ENCODE results near the gene OAS2.

The OAS2 gene

GRCh38 chr12:112978163-112979040 lies at the start of gene OAS2:
TSS of gene OAS2 (plus strand) at chr12:112978519. CDS start at chr12:112978609, 90 bp downstream.
- peak in 7 of 56 donors; percentile 3 to 35 (median 11) for DNase-seq

- DNase-seq: no peak
These were observed 49.3 kb upstream of the OAS2 start for GRCh38 chr12:112928978-112929377.

GRCh38 chr12:112929715-112930114 lies 48.6 kb upstream of the OAS2 start:
- DNase-seq: no peak

- no peak for DNase-seq
These were observed 48.0 kb upstream of the OAS2 start for GRCh38 chr12:112930350-112930749.

GRCh38 chr12:112932485-112933128 lies 45.7 kb upstream of the OAS2 start:
- DNase-seq: no peak

GRCh38 chr12:112933129-112933505 lies 45.2 kb upstream of the OAS2 start:
- DNase-seq: no peak

GRCh38 chr12:112936264-112936663 lies 42.1 kb upstream of the OAS2 start:
- no peak for DNase-seq

GRCh38 chr12:112936927-112937326 lies 41.4 kb upstream of the OAS2 start:
- no peak for DNase-seq

- DNase-seq: peak in 37 of 56 donors; percentile 4 to 65 (median 15)
These were observed 40.3 kb upstream of the OAS2 start, which contains the start of gene OAS3 for GRCh38 chr12:112937741-112938719. TSS of gene OAS3 (plus strand) at chr12:112938474. CDS start at chr12:112938531, 57 bp downstream.

- no peak for DNase-seq
These were observed 39.6 kb upstream of the OAS2 start for GRCh38 chr12:112938751-112939150.

- no peak for DNase-seq
These were observed 38.4 kb upstream of the OAS2 start for GRCh38 chr12:112939761-112940381.

GRCh38 chr12:112941528-112942335 lies 36.6 kb upstream of the OAS2 start:
- no peak for DNase-seq

- no peak for DNase-seq
These were observed 35.7 kb upstream of the OAS2 start for GRCh38 chr12:112942572-112942971.

- no peak for DNase-seq
These were observed 34.2 kb upstream of the OAS2 start for GRCh38 chr12:112944024-112944690.

GRCh38 chr12:112945515-112945914 lies 32.8 kb upstream of the OAS2 start:
- no peak for DNase-seq

- DNase-seq: no peak
These were observed 31.9 kb upstream of the OAS2 start for GRCh38 chr12:112946236-112947000.

- DNase-seq: no peak
These were observed 31.0 kb upstream of the OAS2 start for GRCh38 chr12:112947314-112947713.

GRCh38 chr12:112947761-112948160 lies 30.6 kb upstream of the OAS2 start:
- no peak for DNase-seq

GRCh38 chr12:112948806-112949205 lies 29.5 kb upstream of the OAS2 start:
- no peak for DNase-seq
